GM19193 (cell line): Measurements from ENCODE around the gene PKIG.

Experiments
- POLR2A ChIP-seq: IDR thresholded peaks from 4 replicates; pipeline ENCODE4 v1.6.1; 2011; ENCODE audit not compliant: insufficient read depth, insufficient read length; ENCODE audit errors: extremely low read depth

The PKIG gene

DNA sequence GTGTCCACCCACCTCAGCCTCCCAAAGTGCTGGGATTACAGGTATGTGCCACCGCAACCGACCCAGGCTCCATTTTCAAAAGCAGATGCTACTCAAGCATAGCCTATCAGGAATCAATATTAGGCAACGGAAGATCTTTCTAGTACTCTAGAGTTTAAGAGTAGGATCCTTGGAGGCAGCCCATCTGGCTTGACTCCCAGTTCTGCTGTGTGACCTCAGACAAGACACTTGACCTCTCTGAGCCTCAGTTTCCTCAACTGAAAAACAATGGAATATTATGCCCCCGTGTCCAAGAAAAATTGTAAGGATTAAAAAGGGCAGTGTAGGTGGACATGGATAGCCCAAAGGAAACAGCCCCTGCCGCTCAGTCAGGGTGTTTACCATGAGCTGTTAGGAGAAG, 54.7 kb downstream of the PKIG start:
- TF ChIP-seq POLR2A, result no peak

DNA sequence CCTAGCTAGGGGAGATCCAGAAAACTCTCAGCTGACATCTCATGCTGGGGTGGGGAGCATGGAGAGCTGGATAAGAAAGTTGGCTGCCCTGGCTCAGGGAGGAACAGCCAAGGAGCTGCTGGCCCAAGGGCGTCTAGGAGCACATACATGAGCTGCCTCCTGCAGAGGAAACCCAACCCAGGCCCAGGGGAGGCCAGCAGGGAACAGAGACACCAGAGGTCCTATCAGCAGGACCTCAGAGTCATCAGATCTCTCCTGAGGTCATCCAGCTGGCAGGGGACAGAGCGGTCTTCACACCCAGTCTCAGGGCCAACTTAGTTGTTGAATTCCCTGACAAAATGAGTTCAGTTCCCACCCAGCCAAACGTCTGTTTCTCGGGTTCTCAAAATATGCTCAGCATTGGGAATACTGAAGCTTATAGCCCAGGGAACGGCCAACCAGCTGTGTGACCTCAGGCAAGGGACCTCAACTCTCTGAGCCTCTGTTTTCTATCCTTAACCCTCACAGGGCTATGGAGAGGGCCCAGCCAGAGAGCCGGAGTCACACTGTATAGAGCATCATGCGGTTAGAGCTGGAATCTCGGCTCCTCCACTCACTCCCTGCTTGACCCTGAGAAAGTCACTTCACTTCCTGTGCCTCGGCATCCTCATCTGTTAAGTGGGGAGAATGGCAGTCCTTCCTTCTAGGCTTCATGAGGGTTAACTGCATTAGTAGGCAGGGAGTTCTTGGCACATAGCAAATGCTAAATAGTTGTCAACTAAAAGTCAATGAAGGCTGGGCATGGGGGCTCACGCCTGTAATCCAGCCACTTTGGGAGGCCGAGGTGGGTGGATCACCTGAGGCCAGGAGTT, 55.4 kb downstream of the PKIG start:
- TF ChIP-seq POLR2A, result no peak

DNA sequence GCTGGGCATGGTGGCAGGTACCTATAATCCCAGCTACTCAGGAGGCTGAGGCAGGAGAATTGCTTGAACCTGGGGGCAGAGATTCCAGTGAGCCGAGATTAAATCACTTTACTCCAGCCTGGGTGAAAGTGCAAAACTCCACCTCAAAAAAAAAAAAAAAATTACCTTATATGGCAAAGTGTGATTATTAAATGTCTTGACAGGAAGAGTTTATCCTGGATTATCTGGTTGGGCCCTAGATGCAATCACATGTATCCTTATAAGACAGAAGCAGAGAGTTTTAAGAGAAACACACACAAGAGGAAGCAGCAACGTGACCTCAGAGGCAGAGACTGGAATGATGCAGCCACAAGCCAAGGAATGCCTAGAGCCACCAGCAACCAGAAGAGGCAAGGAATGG, 58.1 kb downstream of the PKIG start:
- no peak for TF ChIP-seq POLR2A

DNA sequence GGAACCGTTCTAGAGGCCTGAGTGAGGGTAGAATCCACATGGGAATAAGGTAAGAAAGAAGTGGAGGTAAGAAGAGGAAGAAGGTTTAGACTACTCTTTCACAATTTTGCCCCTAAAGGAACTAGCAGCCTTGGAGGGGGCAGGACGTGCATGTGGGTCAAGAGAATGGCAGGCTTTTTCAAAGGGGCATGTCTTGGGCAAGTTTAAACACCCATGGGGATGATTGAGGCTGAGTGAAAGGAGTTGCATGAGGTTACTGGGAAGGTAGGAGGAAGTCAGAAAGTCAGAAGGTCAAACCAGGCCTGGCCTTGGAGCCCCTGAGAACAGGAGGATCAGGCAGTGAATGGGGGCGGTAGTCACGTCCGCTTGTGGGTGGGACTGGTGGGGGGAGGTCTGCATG, 58.9 kb downstream of the PKIG start:
- TF ChIP-seq POLR2A, result no peak

DNA sequence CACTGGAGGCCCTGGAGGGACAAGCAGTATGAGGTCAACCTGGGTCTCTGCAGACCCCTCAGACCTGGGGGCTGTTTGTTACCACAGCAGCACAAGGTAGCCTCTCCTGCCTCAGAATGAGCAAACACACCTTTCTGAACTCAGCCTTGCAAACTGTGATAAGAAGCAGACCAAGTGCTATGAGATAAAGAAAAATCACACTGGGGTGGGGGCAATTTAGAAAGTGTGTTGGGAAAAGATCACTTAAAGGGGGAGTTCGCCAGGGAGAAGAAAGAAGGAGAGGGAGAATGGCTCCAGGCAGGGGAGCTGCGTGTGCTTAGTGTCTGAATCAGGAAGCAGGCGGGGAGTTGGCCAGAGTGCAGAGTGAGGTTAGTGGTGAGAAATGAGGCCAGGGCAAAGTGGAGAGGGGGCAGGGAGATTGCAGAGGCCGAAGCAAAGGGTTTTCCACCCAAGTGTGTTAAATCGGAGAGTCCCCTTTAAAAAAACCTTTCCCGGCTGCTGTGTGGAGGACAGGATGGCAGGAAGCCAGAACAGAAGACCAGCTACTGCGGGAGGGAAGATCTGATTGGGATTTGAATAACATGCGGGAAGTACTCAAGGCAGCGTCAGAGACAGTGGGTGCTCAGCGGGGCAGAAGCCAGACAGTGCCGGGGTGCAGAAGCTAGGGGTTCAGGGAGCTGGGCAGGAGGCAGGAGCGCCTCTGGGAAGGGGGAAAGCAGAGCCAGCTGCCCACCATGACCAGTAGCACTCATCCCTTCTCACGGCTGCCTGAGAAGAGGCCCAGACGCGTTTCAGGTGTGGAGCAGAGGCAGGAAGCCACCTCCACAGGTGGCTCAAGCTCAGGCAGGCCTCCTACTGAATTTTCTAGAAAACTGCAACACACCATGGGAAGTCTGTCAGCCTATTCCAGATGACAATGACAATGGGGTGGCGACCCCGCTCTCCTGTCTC, 60.1 kb downstream of the PKIG start:
- no peak for TF ChIP-seq POLR2A

DNA sequence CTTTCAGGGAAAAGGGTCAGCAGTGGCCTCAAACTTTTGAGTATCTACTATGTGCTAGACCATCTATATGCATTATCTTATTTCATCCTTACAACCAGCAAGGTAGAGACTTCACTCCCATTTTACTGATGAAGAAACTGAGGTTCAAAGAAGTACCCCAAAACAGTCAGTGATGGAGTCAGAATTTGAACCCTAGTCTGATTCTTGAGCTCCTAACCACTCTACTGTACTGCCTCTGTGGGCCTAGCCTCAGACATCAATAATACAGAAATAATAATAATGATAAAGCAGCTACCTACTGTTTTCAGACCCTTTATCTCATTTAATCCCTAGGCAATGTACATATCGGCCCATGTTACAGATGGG, 60.8 kb downstream of the PKIG start:
- TF ChIP-seq POLR2A, result no peak

DNA sequence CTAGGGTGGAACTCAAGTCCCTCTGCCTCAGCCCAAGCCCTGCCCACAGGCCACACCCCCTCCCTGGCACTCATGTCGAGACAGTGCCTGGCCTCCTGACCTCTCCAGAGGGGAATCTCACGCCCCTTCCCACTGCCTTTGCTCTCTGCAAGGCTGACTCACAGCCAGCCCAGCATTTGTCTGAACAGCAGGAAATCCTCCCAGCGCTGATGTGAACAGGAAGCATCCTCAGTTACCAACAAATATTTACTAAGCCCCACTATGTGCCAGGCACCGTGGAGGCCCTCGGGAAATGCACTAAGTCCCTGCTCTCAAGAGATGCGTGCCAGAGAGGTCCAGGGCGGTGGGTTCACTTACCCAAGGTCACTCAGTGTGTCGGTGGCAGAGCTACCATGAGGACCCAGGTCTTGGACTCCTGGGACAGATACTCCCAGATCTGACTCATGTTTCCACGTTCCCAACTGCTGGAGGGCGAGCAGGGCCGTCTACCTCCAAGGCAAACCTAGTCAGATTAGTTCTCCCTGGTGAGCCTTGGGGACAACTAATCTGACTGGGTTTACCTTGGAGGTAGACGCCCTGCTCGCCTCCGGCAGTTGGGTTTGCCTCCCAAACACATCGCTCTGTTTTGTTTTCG, 61.3 kb downstream of the PKIG start:
- no peak for TF ChIP-seq POLR2A

DNA sequence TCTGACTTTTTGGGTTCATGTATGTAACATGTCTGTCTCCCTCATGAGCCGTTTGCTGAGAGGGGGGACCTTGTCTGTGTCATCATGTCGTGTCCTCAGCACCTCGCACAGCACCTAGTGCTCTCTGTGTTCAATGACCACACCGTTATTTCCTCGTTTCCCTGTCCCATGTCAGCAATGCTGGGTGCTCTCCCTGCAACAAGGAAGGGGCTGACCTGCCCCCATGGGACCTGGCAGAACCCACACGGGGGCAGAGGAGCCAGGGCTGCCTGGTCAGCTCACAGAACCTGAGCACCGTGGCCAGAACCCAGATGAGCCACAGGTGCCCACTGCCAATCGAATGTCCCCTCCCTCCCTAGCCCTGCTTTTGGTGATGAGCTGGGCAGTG, 61.8 kb downstream of the PKIG start:
- TF ChIP-seq POLR2A, result no peak

DNA sequence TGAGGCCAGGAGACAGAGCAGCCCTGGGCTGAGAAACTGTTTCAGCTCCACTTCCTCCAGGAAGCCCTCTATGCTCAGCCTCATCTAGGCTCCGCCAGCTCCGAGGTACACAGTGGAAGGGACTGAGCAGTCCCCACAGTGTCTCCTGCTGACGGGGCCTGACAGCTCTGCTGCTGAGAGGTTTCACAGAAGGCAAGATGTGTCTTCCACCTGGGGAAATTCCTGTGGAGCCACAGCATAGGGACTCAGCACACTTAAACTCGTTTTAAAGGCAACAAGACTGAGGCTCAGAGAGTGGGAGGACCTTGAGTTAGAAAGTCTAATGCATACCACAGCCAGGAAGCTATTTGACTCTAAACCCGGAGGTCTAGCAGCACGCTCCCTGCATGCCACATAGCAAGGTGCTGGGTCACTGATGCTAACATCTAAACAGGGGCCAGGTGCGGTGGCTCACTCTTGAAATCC, 62.3 kb downstream of the PKIG start:
- peak; percentile 11 for TF ChIP-seq POLR2A

DNA sequence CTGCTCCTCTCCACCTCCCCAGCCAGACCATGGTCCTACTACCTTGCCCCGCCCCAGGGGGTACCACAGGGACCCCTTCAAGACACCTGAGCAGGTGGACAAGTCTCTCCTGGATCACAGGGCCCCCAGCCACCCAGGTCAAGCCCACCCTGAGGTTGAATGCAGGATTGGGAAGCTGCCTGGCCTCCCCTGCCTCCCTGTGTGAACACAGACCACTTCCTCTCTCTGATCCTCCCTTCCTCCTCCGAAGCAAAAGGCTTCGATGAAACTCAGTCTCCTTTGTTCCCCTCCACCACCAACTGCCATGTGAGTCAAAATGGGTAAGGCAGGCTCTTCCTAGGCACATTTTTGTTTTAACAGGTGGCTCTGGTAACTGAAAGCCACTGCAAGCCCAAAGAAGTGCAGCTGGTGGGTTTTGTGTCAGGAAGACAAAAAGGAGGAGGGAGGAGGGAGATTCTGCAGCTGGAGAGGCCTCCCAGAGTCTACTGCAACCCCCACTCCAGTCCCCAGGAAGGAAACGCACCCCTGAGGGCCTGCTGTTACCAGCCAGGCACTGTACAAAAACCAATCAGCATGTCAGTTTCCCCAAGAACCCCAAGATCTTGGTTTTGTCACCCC, 63.8 kb downstream of the PKIG start:
- TF ChIP-seq POLR2A, result peak; percentile 32

DNA sequence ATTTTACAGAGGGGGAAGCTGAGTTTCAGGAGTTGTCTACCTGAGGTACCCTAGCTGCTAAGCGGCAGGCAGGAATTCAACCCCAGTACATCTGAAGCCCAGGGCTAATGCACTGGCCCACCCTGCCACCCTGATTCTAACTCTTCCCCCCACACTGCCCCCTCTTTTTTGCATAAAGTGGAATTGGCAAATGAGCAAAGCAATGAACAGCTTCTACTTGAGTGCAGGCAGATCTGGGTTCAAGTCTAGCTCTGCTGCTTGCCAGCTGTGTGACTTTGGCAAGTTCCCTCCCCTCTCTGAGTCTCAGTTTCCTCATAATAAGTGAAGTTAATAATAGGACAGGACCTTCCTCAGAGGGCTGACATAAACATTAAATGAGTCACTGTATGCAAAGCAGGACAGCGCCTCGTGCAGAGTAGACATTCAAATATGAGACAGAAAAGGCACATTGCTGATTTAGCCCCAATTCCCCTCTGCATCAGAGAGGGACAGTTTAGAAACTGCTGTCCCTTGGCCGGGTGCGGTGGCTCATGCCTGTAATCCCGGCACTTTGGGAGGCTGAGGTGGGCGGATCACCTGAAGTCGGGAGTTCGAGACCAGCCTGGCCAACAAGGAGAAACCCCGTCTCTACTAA, 64.4 kb downstream of the PKIG start:
- TF ChIP-seq POLR2A, result no peak

DNA sequence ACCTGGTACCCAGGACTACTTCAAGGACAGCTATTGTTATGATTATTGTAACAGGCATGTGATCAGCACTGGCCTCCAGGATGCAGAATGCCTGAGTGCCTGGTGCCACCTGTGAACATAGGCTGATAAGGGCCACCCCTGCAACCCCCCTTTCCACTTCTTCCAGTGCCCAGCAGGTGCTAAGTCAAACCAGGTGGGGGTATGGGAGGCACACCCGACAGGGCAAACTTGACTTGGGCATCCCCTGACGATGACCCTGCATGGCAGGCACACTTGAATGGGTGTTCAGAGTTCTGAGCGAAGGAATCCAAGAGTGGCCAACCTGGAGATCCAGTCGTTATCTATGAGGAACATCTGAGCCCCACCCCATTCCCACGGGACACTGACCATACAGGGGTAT, 65.7 kb downstream of the PKIG start:
- TF ChIP-seq POLR2A, result no peak

DNA sequence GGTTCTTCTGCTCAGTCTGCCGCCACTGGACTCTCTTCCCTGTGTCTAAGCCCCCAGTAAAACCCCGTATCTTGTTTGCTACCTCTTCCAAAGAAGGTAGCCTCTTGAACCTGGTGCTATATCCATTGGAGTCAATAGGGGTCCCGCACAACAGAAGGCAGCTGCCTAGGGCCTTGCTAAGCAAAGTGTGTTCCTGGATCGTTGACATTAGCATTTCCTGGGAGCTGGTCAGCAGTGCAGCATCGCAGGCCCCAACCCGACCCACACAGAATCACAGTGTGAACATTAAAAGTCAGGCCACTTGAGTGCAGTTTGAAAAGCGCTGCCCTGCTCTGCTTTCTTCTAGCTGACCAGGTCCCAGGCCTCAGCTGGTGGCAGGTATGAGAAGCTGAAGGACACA, 66.2 kb downstream of the PKIG start:
- no peak for TF ChIP-seq POLR2A

DNA sequence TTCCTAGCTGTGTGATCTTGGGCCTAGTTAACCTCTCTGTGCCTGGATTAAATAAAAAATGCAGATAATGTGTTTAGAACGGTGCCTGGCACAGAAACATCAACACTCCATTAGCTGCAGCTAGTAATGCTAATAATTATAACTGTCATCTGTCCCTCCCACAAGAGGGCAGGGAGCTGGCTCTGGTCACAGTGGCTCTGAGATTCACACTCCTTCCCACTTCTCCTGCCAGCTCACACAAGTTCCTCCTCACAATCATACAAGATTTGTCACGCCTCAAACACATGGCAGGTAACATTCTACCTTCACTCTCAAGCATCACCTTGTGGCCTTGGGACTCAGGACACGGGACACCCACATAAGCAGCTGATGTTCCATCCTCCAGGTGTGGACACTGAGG, 66.7 kb downstream of the PKIG start:
- TF ChIP-seq POLR2A, result no peak

DNA sequence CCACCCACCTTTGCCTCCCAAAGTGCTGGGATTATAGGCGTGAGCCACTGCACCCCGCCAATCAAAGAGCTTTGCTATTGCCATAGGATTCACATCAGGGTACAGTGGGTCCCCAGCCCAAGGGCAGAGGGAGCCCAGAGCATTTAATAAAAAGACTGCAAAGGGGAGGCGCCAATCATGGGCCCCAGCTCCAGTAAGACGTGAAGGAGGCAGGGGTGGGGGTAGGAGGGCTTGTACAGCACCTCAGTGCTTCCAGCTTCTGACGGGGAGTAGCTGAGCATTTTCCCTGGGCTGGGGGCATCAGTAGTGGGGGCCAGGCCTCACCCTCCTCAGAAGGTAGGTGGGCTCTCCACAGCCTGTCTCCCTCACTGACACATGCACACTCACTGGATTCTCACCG, 67.6 kb downstream of the PKIG start:
- TF ChIP-seq POLR2A, result no peak

DNA sequence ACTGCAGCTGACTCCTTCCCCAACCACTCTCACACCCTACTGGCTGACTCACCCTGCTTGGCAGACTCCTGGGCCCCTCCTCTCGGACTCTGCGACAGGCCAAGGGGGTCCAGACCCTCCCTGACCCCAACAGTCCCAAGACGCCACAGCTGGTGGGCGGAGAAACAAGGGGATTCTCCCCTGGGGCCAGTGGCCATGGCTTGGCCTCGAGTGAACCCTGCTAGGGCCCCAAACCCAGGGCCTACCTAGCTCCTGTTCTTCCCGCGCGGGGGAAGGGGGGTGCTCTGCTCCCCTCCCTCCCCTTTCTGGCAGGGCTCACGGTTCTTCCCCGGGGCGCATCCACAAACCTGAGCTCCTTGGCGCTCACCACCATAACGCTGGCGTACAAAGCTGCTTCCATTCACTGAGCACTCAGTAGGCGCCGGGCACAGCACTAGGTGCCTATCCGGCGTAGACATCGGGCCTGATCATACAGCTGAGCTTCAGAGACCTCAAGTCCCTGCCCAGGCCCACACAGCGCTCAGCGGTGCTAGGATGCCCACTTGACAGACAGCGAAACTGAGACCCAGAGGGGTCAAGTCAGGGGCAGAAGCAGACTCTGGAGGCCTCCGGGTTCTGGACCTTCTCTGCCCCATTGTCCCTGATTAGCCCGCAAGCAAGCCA, 68.5 kb downstream of the PKIG start:
- no peak for TF ChIP-seq POLR2A
